Brain microvascular endothelial cell (primary cell): ENCODE measurements around the gene EMC1.
"Not testable (repeated sequence)": the region's sequence is repeated elsewhere in the genome, so short reads cannot be mapped to it uniquely, and the experiment has no call there.

Experiments used
- DNase-seq: peaks from one replicate; pipeline ENCODE4 v3.0.0-alpha.2; 2020
- H3K27ac ChIP-seq: fragments of 250-450 bp; sonication (Bioruptor Pico); 2 replicates; pipeline ENCODE4 v1.5.1; 2020; ENCODE audit warnings: mild to moderate bottlenecking, moderate library complexity
- H3K27me3 ChIP-seq: fragments of 250-450 bp; sonication (Bioruptor Pico); replicated peaks from 2 replicates; pipeline ENCODE4 v1.5.1; 2020; ENCODE audit warnings: mild to moderate bottlenecking
- H3K36me3 ChIP-seq: fragments of 250-450 bp; sonication (Bioruptor Pico); replicated peaks from 2 replicates; pipeline ENCODE4 v1.5.1; 2020; ENCODE audit warnings: mild to moderate bottlenecking
- H3K4me3 ChIP-seq: 2 replicates; pipeline ENCODE4 v1.5.1; 2011; ENCODE audit warnings: low read depth, mild to moderate bottlenecking, control low read depth, low read length, moderate library complexity
- CTCF ChIP-seq: IDR thresholded peaks from 2 replicates; pipeline ENCODE4 v1.5.1; 2011; ENCODE audit warnings: low read depth, mild to moderate bottlenecking, moderate library complexity, low read length, control low read depth, inconsistent platforms; ENCODE audit errors: missing control alignments
- in situ Hi-C: cut with HindIII; loops from 2 replicates; pipeline ENCODE4 v1.10.0; 2017; ENCODE audit warnings: low sequenced_read_pairs, low pct_ligation_motif_present

The EMC1 gene

GRCh38 chr1:19273106-19273843 is 22.0 kb upstream of the EMC1 start:
- Histone ChIP-seq H3K27ac (no peak overlapping the region), H3K4me3 (no peak overlapping the region), H3K36me3 (no peaks in the 10 kb centered on the region), H3K27me3 (peaks cover 2% of the 10 kb centered on the region)
- DNase-seq = no peak
- TF ChIP-seq CTCF = no peak
- in situ Hi-C loops = no loop called here

- peaks cover 2% of the 10 kb centered on the region for H3K27me3 ChIP-seq
- in situ Hi-C loops = no loop called here
- DNase-seq = no peak
- no peak for TF ChIP-seq CTCF
- H3K4me3 ChIP-seq = no peak overlapping the region
- no peaks in the 10 kb centered on the region for H3K36me3 ChIP-seq
- H3K27ac ChIP-seq = no peak overlapping the region
Measured at GRCh38 chr1:19272064-19272463, 20.7 kb upstream of the EMC1 start.

GRCh38 chr1:19270343-19270730 is 19.0 kb upstream of the EMC1 start:
- H3K27ac ChIP-seq, H3K4me3 ChIP-seq, DNase-seq, H3K36me3 ChIP-seq, in situ Hi-C loops, H3K27me3 ChIP-seq: not testable (repeated sequence)

- H3K4me3 ChIP-seq, in situ Hi-C loops, H3K36me3 ChIP-seq, H3K27ac ChIP-seq, DNase-seq, H3K27me3 ChIP-seq: not testable (repeated sequence)
- TF ChIP-seq CTCF = peak; percentile 28
Measured at GRCh38 chr1:19269427-19270342, 18.4 kb upstream of the EMC1 start.

GRCh38 chr1:19268445-19268844 is 17.1 kb upstream of the EMC1 start:
- no peak for DNase-seq
- no peak for TF ChIP-seq CTCF
- Histone ChIP-seq H3K36me3 (no peaks in the 10 kb centered on the region), H3K27ac (no peak overlapping the region), H3K4me3 (no peak overlapping the region), H3K27me3 (no peaks in the 10 kb centered on the region)
- in situ Hi-C loops = no loop called here

GRCh38 chr1:19262744-19263143 is 11.4 kb upstream of the EMC1 start:
- Histone ChIP-seq H3K27ac (no peak overlapping the region), H3K4me3 (no peak overlapping the region), H3K27me3 (no peaks in the 10 kb centered on the region), H3K36me3 (peaks cover 24% of the 10 kb centered on the region)
- in situ Hi-C loops = no loop called here
- no peak for TF ChIP-seq CTCF
- no peak for DNase-seq
